K562 (cell line): Measurements from ENCODE around the gene DBNDD1. TPM values are rescaled to one million over a fixed set of nuclear protein-coding genes. Genes with fewer than 3 reads are reported as not detected.
A peak's percentile ranks its signal among the peaks of the same experiment; 100 is the strongest.

Experiments
- ATAC-seq: fragments of 200-7000 bp; cut with Tn5 transposase; 3 replicates; pipeline ENCODE4 v1.9.1; 2020; ENCODE audit warnings: moderate library complexity
- BruUV-seq: library from RNA; stranded (reverse); fragments of 400-500 nt; replicated peaks from 2 replicates; lab custom pipeline; 2021; lab: Mats Ljungman, UMichigan
- CTCF ChIA-PET: fragments of 300-600 bp; formaldehyde crosslinking; extraction: SDS; loops from one replicate; lab custom pipeline; 2021; ENCODE audit warnings: low intra/inter-chr PET ratio; lab: Yijun Ruan, JAX
- POLR2A ChIA-PET: fragments of 300-600, 350-650 bp; sonication (Branson Sonifier 250); formaldehyde crosslinking; extraction: SDS; loops from one replicate; lab custom pipeline; 2021; ENCODE audit warnings: antibody characterized with exemption, inconsistent platforms; lab: Yijun Ruan, JAX
- DNase-seq, 4 experiments: peaks; one replicate each; pipeline versions ENCODE4 v3.0.0 to v3.0.0-alpha.2; 2011 to 2018; ENCODE audit warnings: low spot score in 3 of 4, mixed read lengths in 3 of 4; ENCODE audit errors: extremely low read depth in 1 of 4
- FAIRE-seq: peaks from 2 replicates; lab custom pipeline; 2011; peaks lifted over from hg19 to GRCh38; lab: Jason Lieb, UNC
- H2AFZ ChIP-seq: 2 replicates; pipeline ENCODE4 v1.6.0; 2011; ENCODE audit warnings: low read depth, low read length, control low read depth, inconsistent platforms
- H3K27ac ChIP-seq: fragments of 200-600 bp; 3 replicates; pipeline ENCODE4 v1.8.0; 2011; ENCODE audit warnings: low read depth, mild to moderate bottlenecking, control low read depth, inconsistent platforms, low read length, moderate library complexity, mixed read lengths; ENCODE audit errors: extremely low read depth
- H3K27me3 ChIP-seq, 2 experiments: fragments of 300-600 bp in 1 of 2; 2 replicates in 1 of 2; 3 replicates in 1 of 2; pipeline versions ENCODE4 v1.6.0 to v1.8.0; 2011; ENCODE audit warnings: inconsistent platforms in 2 of 2, low read length in 2 of 2, mild to moderate bottlenecking in 1 of 2, mixed read lengths in 1 of 2, moderate library complexity in 1 of 2; ENCODE audit not compliant: control insufficient read depth in 2 of 2, insufficient read depth in 2 of 2
- H3K36me3 ChIP-seq: fragments of 300-600 bp; 3 replicates; pipeline ENCODE4 v1.8.0; 2011; ENCODE audit warnings: mild to moderate bottlenecking, low read length, inconsistent platforms; ENCODE audit not compliant: control insufficient read depth, insufficient read depth
- H3K4me1 ChIP-seq, 2 experiments: fragments of 200-600 bp in 1 of 2; replicated peaks in 1 of 2; 2 replicates in 1 of 2; 3 replicates in 1 of 2; pipeline versions ENCODE4 v1.5.1 to v1.8.0; 2011; ENCODE audit warnings: inconsistent platforms in 2 of 2, low read length in 2 of 2, mild to moderate bottlenecking in 1 of 2, mixed read lengths in 1 of 2, moderate library complexity in 1 of 2; ENCODE audit not compliant: control insufficient read depth in 2 of 2, insufficient read depth in 2 of 2
- H3K4me2 ChIP-seq: 2 replicates; pipeline ENCODE4 v1.6.1; 2011; ENCODE audit warnings: low read length, control low read depth, inconsistent platforms, mixed read lengths; ENCODE audit not compliant: insufficient read depth
- H3K4me3 ChIP-seq: fragments of 200-600 bp; sonication (generic), shearing (Covaris generic); 2 replicates; pipeline ENCODE4 v1.5.1; 2016; ENCODE audit warnings: control low read depth, inconsistent platforms
- H3K79me2 ChIP-seq: fragments of 200-600 bp; 3 replicates; pipeline ENCODE4 v1.8.0; 2011; ENCODE audit warnings: low read length, inconsistent platforms; ENCODE audit not compliant: control insufficient read depth, insufficient read depth
- H3K9ac ChIP-seq, 2 experiments: 2 replicates each; pipeline versions ENCODE4 v1.6.0 to v1.6.1; 2011; ENCODE audit warnings: low read depth in 2 of 2, low read length in 2 of 2, control low read depth in 1 of 2, inconsistent platforms in 1 of 2, mild to moderate bottlenecking in 1 of 2, mixed read lengths in 1 of 2; ENCODE audit not compliant: insufficient read depth in 1 of 2
- H3K9me1 ChIP-seq: one replicate; pipeline ENCODE4 v1.6.0; 2011; ENCODE audit warnings: inconsistent platforms, mild to moderate bottlenecking, low read length, moderate library complexity; ENCODE audit not compliant: control insufficient read depth, insufficient read depth
- H3K9me3 ChIP-seq: replicated peaks from 2 replicates; pipeline ENCODE4 v1.5.1; 2011; ENCODE audit warnings: low read depth, low read length, inconsistent platforms; ENCODE audit not compliant: control insufficient read depth, insufficient read depth
- H4K20me1 ChIP-seq: replicated peaks from 2 replicates; pipeline ENCODE4 v1.6.1; 2011; ENCODE audit warnings: low read length, inconsistent platforms, mixed read lengths; ENCODE audit not compliant: control insufficient read depth, insufficient read depth
- CEBPG ChIP-seq, 3 experiments: fragments of 200-800 bp in 1 of 3; sonication (Bioruptor generic) in 1 of 3; sonication (generic) in 1 of 3; formaldehyde crosslinking in 1 of 3; IDR thresholded peaks in 2 of 3; conservative IDR thresholded peaks in 1 of 3; 2 replicates each; pipeline versions ENCODE4 v1.6.1 to v1.8.0; 2016 to 2022; ENCODE audit warnings: missing compliant biosample characterization in 2 of 3, missing genetic modification characterization in 2 of 3, mild to moderate bottlenecking in 1 of 3, missing genetic modification reagents in 1 of 3
- RBM39 ChIP-seq: fragments of 200-400 bp; formaldehyde crosslinking; optimal IDR thresholded peaks from 2 replicates; pipeline ENCODE3; 2018; ENCODE audit warnings: low read depth, low read length
- SRSF7 ChIP-seq: fragments of 200-400 bp; formaldehyde crosslinking; optimal IDR thresholded peaks from 2 replicates; pipeline ENCODE3; 2017; ENCODE audit warnings: mild to moderate bottlenecking, low read depth, low read length
- WGBS: fragments of 100-300 bp; shearing (Covaris generic); methylation state at CpG from one replicate; pipeline ENCODE4 v1.1.6; 2016; ENCODE audit warnings: low coverage, mixed read lengths; ENCODE audit not compliant: insufficient coverage; ENCODE audit errors: missing lambda C conversion rate; 5-methylcytosine and 5-hydroxymethylcytosine counted together
- in situ Hi-C: fragments of 300-500 bp; cut with MboI; formaldehyde crosslinking; loops from 4 replicates; pipeline ENCODE4 v1.15.0; 2018; ENCODE audit warnings: inconsistent platforms, mixed read lengths
- intact Hi-C: fragments of 100-400 bp; cut with micrococcal nuclease; formaldehyde crosslinking; loops from 2 replicates; pipeline ENCODE4 v1.14.2; 2022
- polyA plus RNA-seq, 8 experiments: library from polyadenylated mRNA; depleted of rRNA in 4 of 8; stranded (reverse) in 5 of 8; unstranded in 3 of 8; fragments of >200 nt; fragmentation: Nextera tagmentation in 2 of 8; fragmentation: Illumina TruSeq in 1 of 8; extraction: Ambion mirVana in 2 of 8; extraction: Trizol in 1 of 8; gene quantifications; 2 replicates each; pipeline versions ENCODE4 v1.2.1 to v1.2.3, GENCODE V29; 2011 to 2014; ENCODE audit warnings: inconsistent platforms in 1 of 8, missing spikeins in 1 of 8
- total RNA-seq, 7 experiments: library from RNA; depleted of rRNA in 6 of 7; stranded (reverse); fragments of >200 nt in 6 of 7; fragmentation: Illumina TruSeq in 2 of 7; extraction: Trizol in 2 of 7; gene quantifications; 2 replicates each; pipeline versions ENCODE4 v1.2.1 to v1.2.3, GENCODE V29; 2011 to 2021; ENCODE audit warnings: low replicate concordance in 1 of 7
- TF ChIP-seq, protein P1 (sequence below): fragments of 150-350 bp; conservative IDR thresholded peaks from 2 replicates; pipeline ENCODE4 v1.6.1; 2014; ENCODE audit warnings: low read length

DBNDD1 gene
- total and polyA plus RNA-seq, 9 of the 15 experiments (the other 6 are each of a cell fraction or from before 2014, with no cell fraction given), result 0.55 to 13.0 (median 5.8) TPM

DNA sequence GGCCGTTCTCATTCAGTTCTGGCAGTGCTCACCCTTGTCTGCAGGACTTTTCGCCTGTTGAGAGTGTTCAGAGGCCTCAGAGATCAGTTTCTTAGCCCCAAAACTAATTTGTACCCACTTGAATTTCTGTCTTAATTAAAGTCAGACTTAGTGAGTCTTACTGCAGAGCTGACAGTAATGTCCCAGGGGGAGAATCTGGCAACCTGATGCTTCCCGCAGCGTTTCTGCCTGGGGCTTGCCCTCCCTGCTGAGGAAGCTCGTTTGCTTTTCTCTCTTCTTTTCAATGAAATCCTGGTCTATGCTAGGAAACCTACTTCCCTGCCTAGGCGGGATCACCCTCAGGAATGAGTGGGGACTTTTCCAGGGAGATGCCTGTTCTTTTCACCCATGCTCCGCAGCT, 25.3 kb downstream of the DBNDD1 start:
- H3K4me2 ChIP-seq, result no peak overlapping the region
- H3K27ac ChIP-seq, result peak overlapping the region; percentile 100
- H4K20me1 ChIP-seq, result peaks cover 6% of the 10 kb centered on the region
- FAIRE-seq, result no peak
- no peaks in the 10 kb centered on the region for H3K9me1 ChIP-seq
- peaks cover 2 to 16% of the 10 kb centered on the region in 2 experiments; a peak in 4 of 5 replicates for H3K4me1 ChIP-seq
- no peak for DNase-seq
- intact Hi-C loops, result no loop called here
- TF ChIP-seq, protein P1, sequence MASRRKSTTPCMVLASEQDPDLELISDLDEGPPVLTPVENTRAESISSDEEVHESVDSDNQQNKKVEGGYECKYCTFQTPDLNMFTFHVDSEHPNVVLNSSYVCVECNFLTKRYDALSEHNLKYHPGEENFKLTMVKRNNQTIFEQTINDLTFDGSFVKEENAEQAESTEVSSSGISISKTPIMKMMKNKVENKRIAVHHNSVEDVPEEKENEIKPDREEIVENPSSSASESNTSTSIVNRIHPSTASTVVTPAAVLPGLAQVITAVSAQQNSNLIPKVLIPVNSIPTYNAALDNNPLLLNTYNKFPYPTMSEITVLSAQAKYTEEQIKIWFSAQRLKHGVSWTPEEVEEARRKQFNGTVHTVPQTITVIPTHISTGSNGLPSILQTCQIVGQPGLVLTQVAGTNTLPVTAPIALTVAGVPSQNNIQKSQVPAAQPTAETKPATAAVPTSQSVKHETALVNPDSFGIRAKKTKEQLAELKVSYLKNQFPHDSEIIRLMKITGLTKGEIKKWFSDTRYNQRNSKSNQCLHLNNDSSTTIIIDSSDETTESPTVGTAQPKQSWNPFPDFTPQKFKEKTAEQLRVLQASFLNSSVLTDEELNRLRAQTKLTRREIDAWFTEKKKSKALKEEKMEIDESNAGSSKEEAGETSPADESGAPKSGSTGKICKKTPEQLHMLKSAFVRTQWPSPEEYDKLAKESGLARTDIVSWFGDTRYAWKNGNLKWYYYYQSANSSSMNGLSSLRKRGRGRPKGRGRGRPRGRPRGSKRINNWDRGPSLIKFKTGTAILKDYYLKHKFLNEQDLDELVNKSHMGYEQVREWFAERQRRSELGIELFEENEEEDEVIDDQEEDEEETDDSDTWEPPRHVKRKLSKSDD, result no peak
- TF ChIP-seq SRSF7 (no peak), CEBPG (CRISPR knock-in tag; IDR thresholded peaks at IDR 0.05) (0 out of 2 replicates have a peak, but pooled peaks have one; percentile 2), CEBPG (tag; conservative IDR thresholded peaks at IDR 0.05 in 1 of 2, IDR thresholded peaks at IDR 0.05 in 1 of 2) (no peak), RBM39 (no peak)
- TF ChIP-seq, all 486 proteins: peak for 1
- H3K4me3 ChIP-seq, result no peak overlapping the region
- ATAC-seq, result no peak
- CTCF ChIA-PET, result no interaction called here
- H3K36me3 ChIP-seq, result peaks cover 70% of the 10 kb centered on the region
- no peak overlapping the region for H2AFZ ChIP-seq
- H3K79me2 ChIP-seq, result no peaks in the 10 kb centered on the region
- POLR2A ChIA-PET, result interaction anchor here (1.4 kb wide), 1 partner anchor 8 kb away, joined by 5 read pairs; no protein-coding TSS in a partner anchor
- BruUV-seq, result no TSS peak
- H3K9ac ChIP-seq, result peak overlapping the region in 1 of 2 experiments; percentile 66; a peak in 1 of 4 replicates
- WGBS, result 96% methylated on average over 6 of the region's 7 CpGs
- in situ Hi-C loops, result no loop called here
- no peaks in the 10 kb centered on the region for H3K27me3 ChIP-seq
- H3K9me3 ChIP-seq, result peaks cover 47% of the 10 kb centered on the region
